ENCODE measurements around the gene MELK. TPM values are rescaled to one million over a fixed set of nuclear protein-coding genes. Genes with fewer than 3 reads are reported as not detected.

The MELK gene
- total RNA-seq, 2 experiments from 2014 or later, result 47.9 to 58.7 TPM

DNA sequence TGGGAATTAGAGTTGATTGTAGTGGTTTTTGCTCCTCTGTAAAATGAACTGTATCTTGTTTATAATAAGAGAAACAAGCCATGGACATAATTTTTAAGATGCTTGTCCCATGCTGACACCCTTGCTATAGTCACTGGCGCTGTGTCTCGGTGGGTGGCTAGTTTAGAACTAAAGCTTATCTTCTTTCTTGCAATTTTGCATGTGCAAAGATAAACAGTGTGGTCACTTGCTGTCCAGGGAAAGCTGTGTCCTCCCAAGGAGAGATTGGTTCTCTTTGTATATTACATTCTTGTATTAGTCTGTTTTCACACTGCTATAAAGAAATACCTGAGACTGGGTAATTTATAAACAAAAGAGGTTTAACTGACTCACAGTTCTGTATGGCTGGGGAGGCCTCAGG lies 143.8 kb downstream of the MELK start:
- no TSS peak for BruUV-seq (replicated peaks)
- TF ChIP-seq EZH2phosphoT487 (IDR thresholded peaks at IDR 0.05; ENCODE audit: borderline replicate concordance, low read depth, low read length), result no peak
- TF ChIP-seq, protein P1, sequence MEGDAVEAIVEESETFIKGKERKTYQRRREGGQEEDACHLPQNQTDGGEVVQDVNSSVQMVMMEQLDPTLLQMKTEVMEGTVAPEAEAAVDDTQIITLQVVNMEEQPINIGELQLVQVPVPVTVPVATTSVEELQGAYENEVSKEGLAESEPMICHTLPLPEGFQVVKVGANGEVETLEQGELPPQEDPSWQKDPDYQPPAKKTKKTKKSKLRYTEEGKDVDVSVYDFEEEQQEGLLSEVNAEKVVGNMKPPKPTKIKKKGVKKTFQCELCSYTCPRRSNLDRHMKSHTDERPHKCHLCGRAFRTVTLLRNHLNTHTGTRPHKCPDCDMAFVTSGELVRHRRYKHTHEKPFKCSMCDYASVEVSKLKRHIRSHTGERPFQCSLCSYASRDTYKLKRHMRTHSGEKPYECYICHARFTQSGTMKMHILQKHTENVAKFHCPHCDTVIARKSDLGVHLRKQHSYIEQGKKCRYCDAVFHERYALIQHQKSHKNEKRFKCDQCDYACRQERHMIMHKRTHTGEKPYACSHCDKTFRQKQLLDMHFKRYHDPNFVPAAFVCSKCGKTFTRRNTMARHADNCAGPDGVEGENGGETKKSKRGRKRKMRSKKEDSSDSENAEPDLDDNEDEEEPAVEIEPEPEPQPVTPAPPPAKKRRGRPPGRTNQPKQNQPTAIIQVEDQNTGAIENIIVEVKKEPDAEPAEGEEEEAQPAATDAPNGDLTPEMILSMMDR (conservative IDR thresholded peaks at IDR 0.05; ENCODE audit: low read length), result no peak
- Histone ChIP-seq H3K27ac (ENCODE audit: low read depth, low read length, poor library complexity, severe bottlenecking) (no peak overlapping the region), H3K79me2 (ENCODE audit: insufficient read depth, low read depth, low read length) (no peaks in the 10 kb centered on the region), H3K9me2 (ENCODE audit: insufficient read depth, low read length) (no peaks in the 10 kb centered on the region), H4K20me1 (ENCODE audit: insufficient read depth, low read length) (no peaks in the 10 kb centered on the region), H3K4me1 (ENCODE audit: insufficient read depth, low read length, poor library complexity, severe bottlenecking) (no peaks in the 10 kb centered on the region), H3K4me2 (ENCODE audit: low read length) (no peak overlapping the region), H3K9me3 (ENCODE audit: low read length) (no peaks in the 10 kb centered on the region), H2AFZ (ENCODE audit: low read length) (no peak overlapping the region), H3K36me3 (ENCODE audit: insufficient read depth, low read length) (no peaks in the 10 kb centered on the region), H3K4me3 (ENCODE audit: low read depth, low read length, poor library complexity, severe bottlenecking) (no peak overlapping the region)
- ChIA-PET CTCF (ENCODE audit: unreplicated experiment) (no interaction called here), POLR2A (interaction anchor here (1.0 kb wide), 1 partner anchor 26 kb away, joined by 3 read pairs; no protein-coding TSS in a partner anchor)
- intact Hi-C loops (cut with micrococcal nuclease; ENCODE audit: unreplicated experiment), result no loop called here
- no peak for DNase-seq (ENCODE audit: low spot score)

DNA sequence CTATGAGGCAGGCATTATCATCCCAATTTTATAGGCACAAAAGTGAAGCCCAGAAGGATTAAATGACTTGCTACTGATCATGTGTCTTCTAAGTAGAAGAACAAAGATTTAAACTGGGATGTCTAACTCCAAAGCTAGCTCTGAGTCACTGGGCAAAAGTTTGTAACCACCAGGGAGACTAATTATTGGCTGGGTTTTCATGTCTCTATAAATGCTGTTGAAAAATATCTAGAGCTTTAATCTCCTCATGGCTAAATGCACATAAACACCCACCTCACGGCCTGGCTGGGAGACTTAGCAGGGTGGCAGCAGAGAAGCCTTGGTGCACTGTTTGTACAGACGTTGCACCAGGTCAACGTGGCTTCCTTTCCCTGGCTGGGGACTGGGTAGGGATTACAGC lies 144.6 kb downstream of the MELK start:
- no peaks in the 10 kb centered on the region for H3K79me2 ChIP-seq (ENCODE audit: insufficient read depth, low read depth, low read length)
- intact Hi-C loops (cut with micrococcal nuclease; ENCODE audit: unreplicated experiment), result no loop called here
- POLR2A ChIA-PET, result no interaction called here
- no peak for DNase-seq (ENCODE audit: low spot score)
- no peak overlapping the region for H3K4me3 ChIP-seq (ENCODE audit: low read depth, low read length, poor library complexity, severe bottlenecking)
- no peaks in the 10 kb centered on the region for H3K9me2 ChIP-seq (ENCODE audit: insufficient read depth, low read length)
- BruUV-seq (replicated peaks), result no TSS peak
- TF ChIP-seq EZH2phosphoT487 (IDR thresholded peaks at IDR 0.05; ENCODE audit: borderline replicate concordance, low read depth, low read length), result no peak
- TF ChIP-seq, protein P1 (conservative IDR thresholded peaks at IDR 0.05; ENCODE audit: low read length), result no peak
- H3K9me3 ChIP-seq (ENCODE audit: low read length), result no peaks in the 10 kb centered on the region
- no peak overlapping the region for H2AFZ ChIP-seq (ENCODE audit: low read length)
- H3K4me2 ChIP-seq (ENCODE audit: low read length), result no peak overlapping the region
- H3K36me3 ChIP-seq (ENCODE audit: insufficient read depth, low read length), result no peaks in the 10 kb centered on the region
- no peaks in the 10 kb centered on the region for H4K20me1 ChIP-seq (ENCODE audit: insufficient read depth, low read length)
- H3K4me1 ChIP-seq (ENCODE audit: insufficient read depth, low read length, poor library complexity, severe bottlenecking), result no peaks in the 10 kb centered on the region
- CTCF ChIA-PET (ENCODE audit: unreplicated experiment), result no interaction called here
- H3K27ac ChIP-seq (ENCODE audit: low read depth, low read length, poor library complexity, severe bottlenecking), result no peak overlapping the region

GRCh38 chr9:36718612-36719011 lies 145.9 kb downstream of the MELK start:
- H3K4me1 ChIP-seq (ENCODE audit: insufficient read depth, low read length, poor library complexity, severe bottlenecking), result no peaks in the 10 kb centered on the region
- no peak overlapping the region for H2AFZ ChIP-seq (ENCODE audit: low read length)
- no peaks in the 10 kb centered on the region for H3K9me3 ChIP-seq (ENCODE audit: low read length)
- intact Hi-C loops (cut with micrococcal nuclease; ENCODE audit: unreplicated experiment), result no loop called here
- ChIA-PET CTCF (ENCODE audit: unreplicated experiment) (no interaction called here), POLR2A (interaction anchor here (0.7 kb wide), 2 partner anchors 59 to 199 kb away, joined by 3 read pairs; no protein-coding TSS in a partner anchor)
- no TSS peak for BruUV-seq (replicated peaks)
- no peaks in the 10 kb centered on the region for H3K9me2 ChIP-seq (ENCODE audit: insufficient read depth, low read length)
- H3K27ac ChIP-seq (ENCODE audit: low read depth, low read length, poor library complexity, severe bottlenecking), result no peak overlapping the region
- no peak overlapping the region for H3K4me2 ChIP-seq (ENCODE audit: low read length)
- no peaks in the 10 kb centered on the region for H4K20me1 ChIP-seq (ENCODE audit: insufficient read depth, low read length)
- no peaks in the 10 kb centered on the region for H3K79me2 ChIP-seq (ENCODE audit: insufficient read depth, low read depth, low read length)
- H3K4me3 ChIP-seq (ENCODE audit: low read depth, low read length, poor library complexity, severe bottlenecking), result no peak overlapping the region
- H3K36me3 ChIP-seq (ENCODE audit: insufficient read depth, low read length), result no peaks in the 10 kb centered on the region
- DNase-seq (ENCODE audit: low spot score), result peak; percentile 31
- TF ChIP-seq, protein P1 (conservative IDR thresholded peaks at IDR 0.05; ENCODE audit: low read length), result no peak
- TF ChIP-seq EZH2phosphoT487 (IDR thresholded peaks at IDR 0.05; ENCODE audit: borderline replicate concordance, low read depth, low read length), result no peak

Data from OCI-LY7 (cell line).